Psoas muscle (tissue), 8 donors: Measurements from ENCODE around the gene MYL5. TPM values are rescaled to one million over a fixed set of nuclear protein-coding genes. Genes with fewer than 3 reads are reported as not detected.
"Not testable (repeated sequence)": the region's sequence is repeated elsewhere in the genome, so short reads cannot be mapped to it uniquely, and the experiment has no call there.

ENCODE experiments used
- ATAC-seq, 4 donors: fragments of 200-7000 bp; cut with Tn5 transposase; one replicate each; pipeline ENCODE4 v1.9.1; 2020; ENCODE audit warnings: moderate library complexity in 3 of 4, mild to moderate bottlenecking in 2 of 4
- DNase-seq, 2 donors: peaks; one replicate each; pipeline ENCODE4 v3.0.0-alpha.2; 2020
- H3K27ac ChIP-seq: fragments of 200-600 bp; one replicate; pipeline ENCODE4 v1.8.0; 2022
- H3K27me3 ChIP-seq, 3 donors: fragments of 200-600 bp in 1 of 3; one replicate each; pipeline versions ENCODE4 v1.6.1 to v1.8.0; 2013 to 2022; ENCODE audit warnings: low read length in 2 of 3, mild to moderate bottlenecking in 2 of 3, moderate library complexity in 1 of 3; ENCODE audit not compliant: insufficient read depth in 3 of 3
- H3K36me3 ChIP-seq, 2 donors: fragments of 200-600 bp in 1 of 2; one replicate each; pipeline versions ENCODE4 v1.6.1 to v1.8.0; 2013 to 2022; ENCODE audit warnings: low read depth in 1 of 2, mild to moderate bottlenecking in 1 of 2, moderate library complexity in 1 of 2; ENCODE audit not compliant: insufficient read depth in 1 of 2
- H3K4me1 ChIP-seq: fragments of 200-600 bp; one replicate; pipeline ENCODE4 v1.8.0; 2022
- H3K4me3 ChIP-seq: fragments of 200-600 bp; one replicate; pipeline ENCODE4 v1.8.0; 2022; ENCODE audit warnings: mild to moderate bottlenecking
- H3K9me3 ChIP-seq: fragments of 200-600 bp; one replicate; pipeline ENCODE4 v1.8.0; 2022
- WGBS, 3 donors: extraction: QIAGEN DNeasy Blood & Tissue Kit; methylation state at CpG; one replicate each; pipeline versions ENCODE4 v1.1.6 to v1.1.7; 2013; 5-methylcytosine and 5-hydroxymethylcytosine counted together
- intact Hi-C, 2 donors: fragments of 100-400 bp; cut with DNase I; formaldehyde crosslinking; loops; one replicate each; pipeline versions ENCODE4 v1.11.0 to v1.14.2; 2022
- polyA plus RNA-seq, 3 donors: library from polyadenylated mRNA; stranded (reverse); fragments of 200-250 nt; gene quantifications; one replicate each; pipeline ENCODE4 v1.2.3, GENCODE V29; 2013
- total RNA-seq, 4 donors: library from RNA; stranded (reverse); fragmentation: NEBNext Ultra II Directional in 2 of 4; extraction: Animal tissue kit (Norgen Biotek cat#: 25700) in 2 of 4; gene quantifications; one replicate each; pipeline versions ENCODE4 v1.2.1 to v1.2.4, GENCODE V29; 2021 to 2023
- TF ChIP-seq, protein P1 (sequence below): fragments of 200-600 bp; IDR thresholded peaks from one replicate; pipeline ENCODE4 v1.8.0; 2022; ENCODE audit warnings: antibody characterized with exemption
- donor health status: healthy with polysubstance abuse.
- donor health status: DM: no; HTN: no; CAD: no; lungs with moderate emphysema.
- donor health status: Bipolar disorder and iron deficiency.
- donor health status: healthy.
- donor health status: DM: yes; HTN: yes; CAD: no.
- donor health status: DM: no; HTN: no; CAD: no.
- donor health status: DM: no; HTN: no; CAD: no.
- donor health status: DM: yes; HTN: yes; CAD: no.

MYL5 gene
- total and polyA plus RNA-seq, 7 donors, result 2.0 to 11.2 (median 5.4) TPM

DNA sequence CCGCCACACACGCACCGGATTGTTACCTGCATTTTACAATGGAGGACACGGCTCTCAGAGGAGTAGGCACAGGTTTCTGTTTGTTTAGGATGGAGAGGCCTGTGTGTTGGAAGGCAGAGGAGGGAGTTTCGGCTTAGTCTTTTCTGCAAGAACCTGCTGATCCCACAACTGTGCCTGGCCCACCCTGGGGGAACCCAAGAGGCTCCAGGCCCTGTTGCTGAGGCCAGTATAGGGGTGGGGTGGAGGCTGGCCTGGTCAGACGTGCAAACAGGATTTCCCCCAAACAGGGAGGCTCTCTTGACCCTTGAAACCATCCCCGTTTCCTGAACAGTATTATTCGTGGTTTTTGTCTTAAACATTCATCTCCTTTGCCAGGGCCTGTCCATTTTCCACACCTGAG, 15.4 kb downstream of the MYL5 start:
- ATAC-seq (no peak), DNase-seq (no peak)
- peaks cover 16% of the 10 kb centered on the region for H3K4me1 ChIP-seq
- H3K36me3 ChIP-seq, result no peaks in the 10 kb centered on the region
- no peaks in the 10 kb centered on the region for H3K9me3 ChIP-seq
- TF ChIP-seq, protein P1, sequence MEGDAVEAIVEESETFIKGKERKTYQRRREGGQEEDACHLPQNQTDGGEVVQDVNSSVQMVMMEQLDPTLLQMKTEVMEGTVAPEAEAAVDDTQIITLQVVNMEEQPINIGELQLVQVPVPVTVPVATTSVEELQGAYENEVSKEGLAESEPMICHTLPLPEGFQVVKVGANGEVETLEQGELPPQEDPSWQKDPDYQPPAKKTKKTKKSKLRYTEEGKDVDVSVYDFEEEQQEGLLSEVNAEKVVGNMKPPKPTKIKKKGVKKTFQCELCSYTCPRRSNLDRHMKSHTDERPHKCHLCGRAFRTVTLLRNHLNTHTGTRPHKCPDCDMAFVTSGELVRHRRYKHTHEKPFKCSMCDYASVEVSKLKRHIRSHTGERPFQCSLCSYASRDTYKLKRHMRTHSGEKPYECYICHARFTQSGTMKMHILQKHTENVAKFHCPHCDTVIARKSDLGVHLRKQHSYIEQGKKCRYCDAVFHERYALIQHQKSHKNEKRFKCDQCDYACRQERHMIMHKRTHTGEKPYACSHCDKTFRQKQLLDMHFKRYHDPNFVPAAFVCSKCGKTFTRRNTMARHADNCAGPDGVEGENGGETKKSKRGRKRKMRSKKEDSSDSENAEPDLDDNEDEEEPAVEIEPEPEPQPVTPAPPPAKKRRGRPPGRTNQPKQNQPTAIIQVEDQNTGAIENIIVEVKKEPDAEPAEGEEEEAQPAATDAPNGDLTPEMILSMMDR, result no peak
- H3K27me3 ChIP-seq, result peaks cover 0 to 10% (median 0%) of the 10 kb centered on the region in 3 donors
- H3K27ac ChIP-seq, result peak overlapping the region; percentile 92
- H3K4me3 ChIP-seq, result peak overlapping the region; percentile 66
- 79 to 92% (median 83%) methylated on average over 8 of the region's 8 CpGs for WGBS, 3 donors
- intact Hi-C loops, result no loop called here

DNA sequence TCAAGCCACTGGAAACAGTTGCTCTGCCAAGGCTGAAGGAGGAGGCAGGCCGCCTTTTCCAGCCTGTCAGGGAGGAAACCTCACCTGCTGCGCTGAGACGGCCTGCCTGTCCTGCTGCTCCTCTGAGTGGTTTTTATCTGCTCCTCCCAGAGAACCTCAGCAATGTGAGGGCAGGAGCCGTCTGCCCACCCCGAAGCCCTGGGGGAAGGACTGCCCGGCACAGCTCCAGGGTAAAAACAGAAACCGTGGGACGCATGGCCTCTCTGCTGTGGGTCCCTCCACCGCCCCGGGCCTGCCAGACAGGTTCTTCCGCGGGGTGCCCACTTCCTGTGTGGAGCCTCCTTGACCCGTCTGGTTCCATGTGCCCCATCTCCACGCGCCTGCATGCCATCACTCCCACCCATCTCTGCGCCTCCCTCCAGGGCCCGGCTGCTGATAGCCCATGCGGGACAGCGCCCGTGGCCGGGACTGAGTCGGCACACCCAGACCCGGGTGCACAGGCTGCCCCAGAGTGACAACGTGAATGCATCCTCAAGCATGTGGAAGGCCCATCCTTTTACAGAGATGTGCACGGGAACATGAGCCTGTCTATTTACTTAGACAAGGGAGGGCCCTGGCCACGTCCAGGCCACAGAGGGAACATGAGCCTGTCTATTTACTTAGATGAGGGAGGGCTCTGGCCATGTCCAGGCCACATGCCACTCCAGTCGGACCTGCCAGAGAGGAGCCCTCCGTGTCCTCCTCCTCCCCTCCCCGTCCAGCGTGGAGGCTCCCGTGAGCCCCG, 18.6 kb downstream of the MYL5 start:
- Histone ChIP-seq H3K9me3 (no peaks in the 10 kb centered on the region), H3K4me3 (no peak overlapping the region), H3K4me1 (peaks cover 5% of the 10 kb centered on the region), H3K36me3 (no peaks in the 10 kb centered on the region), H3K27ac (no peak overlapping the region), H3K27me3 (peaks cover 0 to 16% (median 0%) of the 10 kb centered on the region in 3 donors)
- no peak for DNase-seq
- 78 to 81% (median 79%) methylated on average over 32 of the region's 32 CpGs for WGBS, 3 donors
- intact Hi-C loops, result no loop called here
- TF ChIP-seq, protein P1, result no peak
- ATAC-seq, result no peak

- ATAC-seq, intact Hi-C loops, DNase-seq, H3K27ac ChIP-seq, H3K4me1 ChIP-seq, H3K4me3 ChIP-seq, H3K9me3 ChIP-seq, H3K36me3 ChIP-seq: not testable (repeated sequence)
- WGBS, 3 donors, result 79 to 86% (median 82%) methylated on average over 12 of the region's 12 CpGs
- peaks cover 0 to 16% (median 1%) of the 10 kb centered on the region in 3 donors for H3K27me3 ChIP-seq
These were observed 20.1 kb downstream of the MYL5 start for GRCh38 chr4:694341-694940.

DNA sequence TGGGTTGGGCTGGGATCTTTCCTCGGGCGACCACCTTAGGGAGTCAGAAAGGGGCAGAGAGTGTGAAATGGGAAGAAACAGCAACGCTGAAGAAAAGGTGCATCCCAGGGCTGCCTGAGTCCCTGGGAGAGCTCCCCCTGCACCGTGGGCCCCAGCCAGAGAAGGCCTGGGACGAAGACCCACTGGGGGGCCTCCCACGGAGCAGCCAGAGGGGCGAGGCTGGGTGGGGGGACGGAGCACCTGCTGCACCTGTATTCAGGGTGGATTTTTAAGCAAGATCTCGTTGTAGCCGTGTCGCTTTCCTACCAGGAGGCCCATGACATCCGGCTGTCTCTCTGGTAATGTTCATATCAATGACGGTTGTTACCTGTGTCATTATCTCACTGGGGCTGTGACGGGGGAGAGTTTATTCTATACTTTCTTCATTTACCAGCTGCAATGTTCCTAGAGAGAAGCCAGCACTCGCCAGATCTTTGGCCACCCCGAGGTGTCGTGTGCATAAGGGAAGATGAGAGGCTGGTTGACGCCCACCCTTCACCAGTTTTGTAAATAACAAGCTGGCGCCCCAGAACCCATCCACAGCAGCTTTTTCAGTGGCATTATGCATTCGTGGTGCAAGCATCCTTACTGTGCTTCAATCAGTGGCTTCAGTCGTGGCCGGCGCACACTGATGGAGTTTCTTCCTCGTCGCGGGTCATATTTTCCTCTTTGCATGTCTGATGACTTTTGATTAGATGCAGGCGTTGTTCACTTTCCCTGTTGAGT, 25.7 kb downstream of the MYL5 start:
- DNase-seq (no peak), ATAC-seq (no peak)
- H3K4me3 ChIP-seq, result no peak overlapping the region
- H3K4me1 ChIP-seq, result no peaks in the 10 kb centered on the region
- no peaks in the 10 kb centered on the region for H3K36me3 ChIP-seq
- H3K9me3 ChIP-seq, result no peaks in the 10 kb centered on the region
- WGBS, 3 donors, result 78 to 81% (median 78%) methylated on average over 27 of the region's 27 CpGs
- intact Hi-C loops, result no loop called here
- H3K27me3 ChIP-seq, result peaks cover 0 to 5% (median 1%) of the 10 kb centered on the region in 3 donors
- TF ChIP-seq, protein P1, result no peak
- H3K27ac ChIP-seq, result no peak overlapping the region
